Natural killer cell (primary cell): ENCODE results near the gene TPM4. TPM values are rescaled to one million over a fixed set of nuclear protein-coding genes. Genes with fewer than 3 reads are reported as not detected.

ENCODE experiments used
- ATAC-seq, 3 donors: fragments of 150-1000 bp in 2 of 3; fragments of 200-7000 bp in 1 of 3; cut with Tn5 transposase; 1 replicate in 1 of 3; 2 replicates in 2 of 3; pipeline ENCODE4 v1.10.0; 2021; ENCODE audit warnings: mild to moderate bottlenecking in 2 of 3, moderate library complexity in 2 of 3
- DNase-seq, 2 donors: peaks; one replicate each; pipeline versions ENCODE4 v3.0.0 to v3.0.0-alpha.2; 2013 to 2021; ENCODE audit warnings: mixed read lengths in 1 of 2
- H3K27ac ChIP-seq: one replicate; pipeline ENCODE4 v1.5.1; 2013; ENCODE audit warnings: mild to moderate bottlenecking, low read length
- H3K27me3 ChIP-seq: one replicate; pipeline ENCODE4 v1.6.1; 2013; ENCODE audit warnings: low read length; ENCODE audit not compliant: control insufficient read depth, insufficient read depth
- H3K36me3 ChIP-seq: one replicate; pipeline ENCODE4 v1.6.1; 2013; ENCODE audit warnings: low read length; ENCODE audit not compliant: control insufficient read depth, insufficient read depth
- H3K4me1 ChIP-seq: one replicate; pipeline ENCODE4 v1.6.1; 2013; ENCODE audit warnings: low read length; ENCODE audit not compliant: control insufficient read depth, insufficient read depth
- H3K4me3 ChIP-seq: one replicate; pipeline ENCODE4 v1.5.1; 2013; ENCODE audit warnings: low read length
- H3K9me3 ChIP-seq: one replicate; pipeline ENCODE4 v1.6.1; 2013; ENCODE audit warnings: low read length; ENCODE audit not compliant: control insufficient read depth, insufficient read depth
- H3K27ac Mint-ChIP-seq, 2 donors: one replicate each; pipeline ENCODE4 v1.8.0; 2022; ENCODE audit warnings: mild to moderate bottlenecking in 2 of 2, mixed read lengths in 2 of 2, moderate library complexity in 1 of 2
- H3K27me3 Mint-ChIP-seq, 2 donors: one replicate each; pipeline ENCODE4 v1.8.0; 2022; ENCODE audit warnings: low read depth in 2 of 2, mixed read lengths in 2 of 2
- H3K36me3 Mint-ChIP-seq: one replicate; pipeline ENCODE4 v1.8.0; 2022; ENCODE audit warnings: mixed read lengths
- H3K4me1 Mint-ChIP-seq, 2 donors: one replicate each; pipeline ENCODE4 v1.8.0; 2022; ENCODE audit warnings: mixed read lengths in 2 of 2
- H3K4me3 Mint-ChIP-seq: one replicate; pipeline ENCODE4 v1.8.0; 2022; ENCODE audit warnings: mild to moderate bottlenecking, moderate library complexity, mixed read lengths
- H3K9me3 Mint-ChIP-seq, 2 donors: one replicate each; pipeline ENCODE4 v1.8.0; 2022; ENCODE audit warnings: mixed read lengths in 2 of 2
- CTCF ChIP-seq: fragments of 200-600 bp; IDR thresholded peaks from one replicate; pipeline ENCODE4 v1.8.0; 2022; ENCODE audit warnings: antibody characterized with exemption
- WGBS: methylation state at CpG from one replicate; pipeline ENCODE4 v1.1.7; 2013; ENCODE audit warnings: missing lambda C conversion rate; ENCODE audit not compliant: insufficient coverage; 5-methylcytosine and 5-hydroxymethylcytosine counted together
- intact Hi-C: fragments of 100-400 bp; cut with micrococcal nuclease; formaldehyde crosslinking; loops from one replicate; pipeline ENCODE4 v1.14.2; 2022
- total RNA-seq, 4 donors: library from RNA; stranded (reverse); fragments of 120-200 nt in 1 of 4; gene quantifications; one replicate each; pipeline versions ENCODE4 v1.2.3 to v1.2.4, GENCODE V29; 2013 to 2022

TPM4 gene
- total RNA-seq, 3 donors from 2014 or later (not counting 1 experiment from before 2014, with no cell fraction given): 239 to 283 (median 266) TPM

GRCh38 chr19:16044746-16045145 lies 31.5 kb upstream of the TPM4 start:
- no peak for TF ChIP-seq CTCF
- H3K4me3 Mint-ChIP-seq: no peak overlapping the region
- H3K36me3 ChIP-seq: no peaks in the 10 kb centered on the region
- H3K9me3 Mint-ChIP-seq: no peaks in the 10 kb centered on the region
- WGBS: 96% methylated on average over 7 of the region's 7 CpGs
- no peak overlapping the region for H3K27ac Mint-ChIP-seq
- H3K4me1 Mint-ChIP-seq: peaks cover 0 to 5% of the 10 kb centered on the region in 2 donors
- H3K4me1 ChIP-seq: peaks cover 7% of the 10 kb centered on the region
- H3K9me3 ChIP-seq: no peaks in the 10 kb centered on the region
- H3K27ac ChIP-seq: no peak overlapping the region
- no peaks in the 10 kb centered on the region for H3K27me3 ChIP-seq
- ATAC-seq (no peak), DNase-seq (no peak)
- H3K4me3 ChIP-seq: no peak overlapping the region
- no peaks in the 10 kb centered on the region for H3K36me3 Mint-ChIP-seq
- intact Hi-C loops: no loop called here
- peaks cover 0 to 5% of the 10 kb centered on the region in 2 donors for H3K27me3 Mint-ChIP-seq

GRCh38 chr19:16045171-16045570 lies 31.1 kb upstream of the TPM4 start:
- Histone ChIP-seq H3K4me1 (peaks cover 7% of the 10 kb centered on the region), H3K9me3 (no peaks in the 10 kb centered on the region), H3K27ac (no peak overlapping the region), H3K27me3 (no peaks in the 10 kb centered on the region), H3K36me3 (no peaks in the 10 kb centered on the region), H3K4me3 (no peak overlapping the region)
- no peak for ATAC-seq
- Mint-ChIP-seq H3K36me3 (no peaks in the 10 kb centered on the region), H3K27ac (no peak overlapping the region), H3K4me1 (peaks cover 0 to 5% of the 10 kb centered on the region in 2 donors), H3K4me3 (no peak overlapping the region), H3K27me3 (peaks cover 0 to 4% of the 10 kb centered on the region in 2 donors), H3K9me3 (no peaks in the 10 kb centered on the region)
- DNase-seq: no peak
- WGBS: 95% methylated on average over 3 of the region's 4 CpGs
- no peak for TF ChIP-seq CTCF
- intact Hi-C loops: no loop called here

GRCh38 chr19:16045893-16046292 lies 30.4 kb upstream of the TPM4 start:
- Mint-ChIP-seq H3K27me3 (peaks cover 0 to 2% of the 10 kb centered on the region in 2 donors), H3K4me1 (peaks cover 0 to 5% of the 10 kb centered on the region in 2 donors), H3K9me3 (no peaks in the 10 kb centered on the region), H3K36me3 (no peaks in the 10 kb centered on the region), H3K4me3 (no peak overlapping the region), H3K27ac (no peak overlapping the region)
- no peak for ATAC-seq
- H3K4me3 ChIP-seq: no peak overlapping the region
- H3K27me3 ChIP-seq: no peaks in the 10 kb centered on the region
- no peak for DNase-seq
- H3K4me1 ChIP-seq: peaks cover 7% of the 10 kb centered on the region
- whole genome bisulfite sequencing: 91% methylated on average over 4 of the region's 4 CpGs
- intact Hi-C loops: no loop called here
- no peaks in the 10 kb centered on the region for H3K9me3 ChIP-seq
- no peaks in the 10 kb centered on the region for H3K36me3 ChIP-seq
- no peak for TF ChIP-seq CTCF
- no peak overlapping the region for H3K27ac ChIP-seq

GRCh38 chr19:16048583-16048982 lies 27.7 kb upstream of the TPM4 start:
- Mint-ChIP-seq H3K9me3 (no peaks in the 10 kb centered on the region), H3K4me3 (no peak overlapping the region), H3K36me3 (no peaks in the 10 kb centered on the region), H3K4me1 (peaks cover 0 to 10% of the 10 kb centered on the region in 2 donors), H3K27me3 (peaks cover 0 to 2% of the 10 kb centered on the region in 2 donors), H3K27ac (no peak overlapping the region)
- Histone ChIP-seq H3K4me1 (no peaks in the 10 kb centered on the region), H3K4me3 (no peak overlapping the region), H3K36me3 (no peaks in the 10 kb centered on the region), H3K27me3 (no peaks in the 10 kb centered on the region), H3K27ac (no peak overlapping the region), H3K9me3 (no peaks in the 10 kb centered on the region)
- no peak for DNase-seq
- intact Hi-C loops: no loop called here
- WGBS: 93% methylated on average over 1 of the region's 3 CpGs
- no peak for ATAC-seq
- TF ChIP-seq CTCF: no peak
